Kidney glomerular epithelial cell (primary cell): ENCODE measurements around the gene TCEANC2.
"Not testable (repeated sequence)": the region's sequence is repeated elsewhere in the genome, so short reads cannot be mapped to it uniquely, and the experiment has no call there.

ENCODE experiments used
- DNase-seq: peaks from one replicate; lab custom pipeline; 2025; lab: John Stamatoyannopoulos, UW

The TCEANC2 gene

DNA sequence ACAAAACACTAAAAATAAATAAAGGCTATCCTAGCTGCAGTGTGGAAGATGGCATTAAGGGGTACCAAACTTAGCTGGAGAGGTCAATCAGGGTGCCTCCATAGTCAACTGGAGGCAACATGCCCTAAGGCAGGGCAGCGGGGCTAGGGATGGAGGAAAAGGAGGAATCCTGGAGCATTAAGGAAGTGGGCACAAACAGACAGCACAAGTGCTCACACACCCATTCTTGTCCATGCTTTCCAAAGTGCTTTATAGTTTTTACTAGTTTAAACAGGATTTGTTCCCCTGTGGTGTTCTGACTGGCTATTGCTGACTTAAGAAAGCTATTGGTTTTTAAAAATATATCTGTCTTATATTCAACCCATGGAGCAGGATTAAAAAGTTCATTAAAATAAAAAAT, 33.3 kb downstream of the TCEANC2 start:
- no peak for DNase-seq

DNA sequence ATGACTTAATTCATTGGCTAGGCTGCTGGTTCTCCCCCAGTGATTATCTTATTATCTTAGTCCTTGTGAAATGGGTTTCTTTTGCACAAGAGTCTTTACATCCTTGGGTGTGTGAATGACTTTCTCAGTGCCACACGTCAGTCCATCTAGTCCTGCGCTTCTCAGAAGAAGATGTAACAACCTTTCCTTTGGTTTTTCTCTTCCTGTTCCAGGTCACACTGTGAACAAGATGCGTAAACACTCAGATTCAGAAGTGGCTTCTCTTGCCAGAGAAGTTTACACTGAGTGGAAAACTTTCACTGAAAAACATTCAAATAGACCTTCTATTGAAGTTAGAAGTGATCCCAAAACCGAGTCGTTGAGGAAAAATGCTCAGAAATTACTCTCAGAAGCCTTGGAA, 35.0 kb downstream of the TCEANC2 start:
- DNase-seq = no peak

DNA sequence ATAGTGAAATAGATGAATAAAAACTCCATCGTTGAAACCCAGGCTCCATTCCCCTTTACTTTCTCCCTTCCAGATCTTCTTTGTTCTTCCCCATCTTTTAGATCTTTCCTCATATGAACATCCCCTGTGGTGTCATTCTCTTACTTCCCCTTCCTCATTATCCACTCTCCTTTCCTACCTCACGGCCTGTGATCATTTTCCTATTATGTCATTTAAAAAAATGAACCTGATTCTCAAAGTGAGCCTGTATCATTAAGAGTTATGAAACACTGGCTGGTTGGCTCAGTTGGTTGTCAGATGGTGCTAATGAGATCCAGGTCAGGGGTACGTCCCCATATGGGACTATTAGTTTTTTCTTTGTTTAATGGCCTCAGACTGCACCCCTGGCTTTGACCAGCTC, 38.3 kb downstream of the TCEANC2 start:
- no peak for DNase-seq

DNA sequence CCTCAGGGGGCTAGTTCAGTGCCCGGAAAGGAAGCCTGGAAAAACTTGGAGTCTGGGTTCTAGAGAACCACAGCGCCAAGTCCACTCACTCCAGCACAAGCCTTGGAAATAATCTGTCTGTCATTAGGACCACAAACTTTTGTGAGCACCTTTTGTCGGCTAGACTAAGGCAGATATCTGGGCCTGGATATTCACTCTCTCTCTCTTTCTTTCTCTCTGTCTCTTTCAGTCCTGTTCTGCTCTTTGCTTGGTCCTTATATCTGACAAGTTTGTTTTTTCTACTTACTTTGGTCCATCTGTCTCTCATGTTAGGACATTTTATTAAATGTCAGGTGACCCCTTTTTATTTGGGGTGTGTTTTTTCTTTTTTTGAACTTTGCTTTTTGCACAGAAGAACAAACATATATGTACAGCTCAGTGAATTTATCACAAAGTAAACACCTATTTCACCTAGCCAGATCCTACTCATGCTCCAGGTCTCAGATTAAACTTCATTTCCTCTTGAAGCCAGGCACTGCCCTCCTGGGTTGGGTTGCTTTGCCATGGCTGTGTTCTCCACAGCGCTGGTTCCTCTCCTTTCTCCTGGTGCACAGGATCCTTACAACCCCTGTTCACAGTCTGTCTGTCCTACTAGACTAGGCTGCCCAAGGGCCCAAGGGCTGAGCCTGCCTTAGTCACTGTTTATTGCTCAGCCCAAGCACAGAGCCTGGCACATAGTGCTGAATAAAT, 40.8 kb downstream of the TCEANC2 start:
- no peak for DNase-seq

DNA sequence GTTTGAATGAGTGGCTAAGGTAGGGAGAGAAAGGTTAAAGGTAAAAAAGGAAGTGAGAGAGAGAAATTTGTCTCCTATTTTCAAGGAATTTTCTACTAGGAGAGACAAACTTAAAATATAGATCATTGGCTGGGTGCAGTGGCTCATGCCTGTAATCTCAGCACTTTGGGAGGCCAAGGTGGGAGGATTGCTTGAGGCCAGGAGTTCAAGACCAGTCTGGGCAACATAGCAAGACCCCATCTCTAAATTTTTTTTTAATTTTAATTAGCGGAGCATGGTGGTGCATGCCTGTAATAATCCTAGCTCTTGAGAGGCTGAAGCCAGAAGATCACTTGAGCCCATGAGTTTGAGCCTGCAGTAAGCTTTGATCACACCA, 41.3 kb downstream of the TCEANC2 start:
- not testable (repeated sequence) for DNase-seq

DNA sequence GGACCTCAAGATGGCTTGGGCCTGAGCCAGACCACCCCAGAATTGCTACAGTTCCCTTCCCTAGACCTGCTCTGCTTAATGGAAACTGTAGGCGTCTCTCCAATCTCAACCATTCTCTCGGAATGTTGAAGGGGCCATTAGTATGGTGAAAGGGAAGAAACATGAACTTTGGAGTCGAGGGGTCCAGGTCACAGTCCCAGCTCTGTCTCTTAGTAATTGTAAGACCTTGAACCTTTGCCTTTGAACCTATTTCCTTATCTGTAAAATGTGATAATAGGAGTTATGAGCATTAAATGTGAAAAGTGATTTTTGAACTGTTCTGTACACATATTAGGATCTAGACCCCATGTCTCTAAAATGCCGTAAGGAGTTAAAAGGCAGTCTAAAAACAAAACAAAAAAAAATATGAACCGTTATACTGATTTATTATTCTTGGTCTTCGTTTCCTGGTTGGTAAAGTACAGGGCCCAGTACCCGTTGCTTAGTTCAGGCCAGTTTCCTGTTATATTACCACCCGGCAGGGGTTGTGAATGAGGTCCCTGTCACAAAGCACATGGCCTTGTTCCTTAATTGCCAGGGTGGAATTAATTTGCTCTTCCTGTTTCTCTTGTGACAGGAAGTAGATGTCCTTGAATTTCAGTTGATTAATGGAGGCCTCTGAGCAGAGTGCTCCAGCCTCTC, 42.3 kb downstream of the TCEANC2 start:
- DNase-seq = no peak

DNA sequence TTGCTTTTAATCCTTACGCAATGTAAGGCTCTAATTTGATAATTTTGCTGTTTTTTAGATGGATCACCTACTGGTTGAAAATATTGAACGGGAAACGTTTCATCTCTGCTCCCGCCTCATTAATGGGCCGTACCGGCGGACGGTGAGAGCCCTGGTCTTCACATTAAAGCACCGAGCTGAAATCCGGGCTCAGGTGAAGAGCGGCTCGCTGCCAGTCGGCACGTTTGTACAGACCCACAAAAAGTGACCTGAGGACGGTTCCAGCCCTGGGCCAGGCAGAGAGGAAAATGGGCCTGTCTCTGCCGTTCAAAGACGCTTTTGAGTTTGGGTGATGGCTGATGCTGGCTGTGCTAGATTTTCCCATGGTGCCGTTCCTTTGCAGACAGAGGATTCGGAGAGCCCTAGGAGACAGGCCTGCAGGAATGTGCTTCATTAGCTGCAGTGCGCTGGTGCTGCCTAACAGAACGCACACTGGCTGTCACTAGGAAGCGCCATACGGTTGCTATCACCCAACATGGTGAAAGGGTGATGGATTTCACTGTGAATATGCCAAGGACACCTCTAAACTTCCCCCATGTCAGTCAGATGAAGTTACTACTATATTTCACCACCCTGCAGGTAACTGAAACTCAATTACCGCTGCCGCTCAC, 42.9 kb downstream of the TCEANC2 start:
- no peak for DNase-seq

DNA sequence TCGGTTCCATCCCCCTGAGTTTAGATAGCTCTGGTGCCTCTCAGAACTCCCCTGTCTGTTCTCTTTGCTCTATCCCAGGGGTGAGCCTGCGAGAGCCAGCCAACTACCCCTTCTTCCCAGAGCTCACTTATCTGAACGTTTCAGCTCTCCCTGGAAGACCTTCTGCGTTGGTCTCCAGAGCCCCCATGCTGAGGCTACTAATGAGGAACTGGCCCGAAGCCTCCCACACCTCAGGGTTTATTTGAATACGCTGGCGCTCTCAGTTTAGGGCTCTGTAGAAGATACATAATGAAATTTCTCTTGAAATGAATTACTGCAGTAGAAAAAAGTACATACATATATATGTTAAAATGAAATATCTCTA, 43.5 kb downstream of the TCEANC2 start:
- no peak for DNase-seq

DNA sequence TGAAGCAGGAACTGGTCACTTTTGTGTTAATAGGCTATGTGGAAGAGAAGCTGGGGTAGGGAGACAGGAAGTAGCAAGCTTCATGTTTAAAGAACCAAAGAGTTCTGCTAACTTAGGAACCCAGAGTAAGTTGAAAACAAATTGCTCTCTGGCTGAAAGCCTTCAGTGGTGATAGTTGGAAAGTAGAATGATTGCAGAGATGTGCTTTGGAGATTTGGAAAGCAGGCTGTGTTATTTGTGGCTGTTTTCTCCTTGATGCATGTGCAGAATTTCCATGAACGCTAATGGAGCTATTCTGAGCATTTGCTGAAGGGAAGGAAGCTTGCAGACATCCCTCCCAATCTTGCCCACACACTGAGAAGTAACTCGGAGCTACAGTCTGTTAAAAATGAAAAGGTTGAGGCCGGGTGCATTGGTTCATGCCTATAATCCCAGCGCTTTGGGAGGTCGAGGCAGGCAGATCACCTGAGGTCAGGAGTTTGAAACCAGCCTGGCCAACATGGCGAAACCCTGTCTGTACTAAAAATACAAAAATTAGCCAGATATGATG, 45.7 kb downstream of the TCEANC2 start:
- no peak for DNase-seq

DNA sequence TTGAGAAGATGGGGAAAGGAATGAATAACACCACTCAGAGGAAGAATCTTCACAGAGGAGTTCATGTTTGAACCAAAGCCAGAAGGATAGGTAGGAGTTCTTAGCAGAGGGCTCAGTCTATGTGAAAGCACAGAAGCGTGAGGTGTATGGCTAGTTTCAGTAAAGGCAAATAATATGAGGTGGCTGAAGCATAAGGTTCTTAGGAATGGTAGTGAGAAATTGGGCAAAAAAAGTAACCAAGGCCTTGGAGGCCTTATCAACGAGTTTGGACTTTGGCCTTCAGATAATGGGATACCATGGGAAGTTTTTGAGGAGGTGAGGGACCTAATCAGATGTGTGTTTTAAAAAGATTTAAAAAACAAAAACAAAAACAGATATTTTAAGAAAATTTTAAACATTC, 47.1 kb downstream of the TCEANC2 start:
- DNase-seq = no peak

DNA sequence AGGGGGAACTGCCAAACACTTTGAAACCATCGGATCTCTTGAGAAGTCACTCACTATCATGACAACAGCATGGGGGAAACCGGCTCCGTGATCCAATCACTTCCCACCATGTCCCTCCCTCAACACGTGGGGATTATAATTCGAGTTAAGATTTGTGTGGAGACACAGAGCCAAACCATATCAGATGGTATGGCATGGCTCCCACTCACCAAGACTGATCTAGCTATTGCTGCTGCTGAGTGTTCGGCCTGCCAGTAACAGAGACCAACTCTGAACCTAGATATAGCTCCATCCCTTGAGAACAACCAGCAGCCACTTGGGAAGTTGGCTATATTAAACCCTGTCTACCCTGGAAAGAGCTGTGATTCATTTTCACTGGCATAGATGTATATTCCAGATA, 50.0 kb downstream of the TCEANC2 start:
- DNase-seq = no peak

DNA sequence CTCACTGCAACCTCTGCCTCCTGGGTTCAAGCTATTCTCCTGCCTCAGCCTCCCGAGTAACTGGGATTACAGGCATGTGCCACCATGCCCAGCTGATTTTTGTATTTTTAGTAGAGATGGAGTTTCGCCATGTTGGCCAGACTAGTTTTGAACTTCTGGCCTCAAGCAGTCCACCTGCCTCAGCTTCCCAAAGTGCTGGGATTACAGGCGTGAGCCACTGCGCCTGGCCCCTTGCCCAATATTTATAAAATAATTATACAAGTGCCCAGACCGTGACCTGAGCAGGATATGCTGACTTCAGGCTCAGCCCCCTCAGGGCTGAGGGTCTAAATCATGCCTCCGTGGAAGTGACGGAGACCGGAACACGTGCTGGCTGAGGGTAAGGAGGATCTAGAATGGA, 51.2 kb downstream of the TCEANC2 start:
- DNase-seq = not testable (repeated sequence)

DNA sequence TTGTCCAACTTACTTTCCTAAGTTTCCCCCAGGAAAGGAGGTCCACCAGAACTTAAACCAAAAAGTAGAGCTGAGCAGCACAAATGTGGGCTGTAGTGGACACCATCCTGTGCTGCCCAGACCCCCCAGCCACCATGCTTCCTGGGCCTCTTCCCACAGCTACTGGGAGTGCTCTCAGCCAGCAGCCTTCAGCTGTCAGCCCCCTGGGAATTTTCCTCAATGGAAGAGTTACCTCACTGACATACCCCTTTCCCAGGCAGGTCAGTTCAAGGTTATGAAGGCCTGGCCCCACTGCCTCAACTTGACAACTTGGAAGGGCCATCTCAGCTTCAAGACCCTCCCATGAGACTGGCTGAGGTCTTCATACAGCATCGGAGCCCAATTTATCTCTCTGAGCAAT, 51.7 kb downstream of the TCEANC2 start:
- no peak for DNase-seq

DNA sequence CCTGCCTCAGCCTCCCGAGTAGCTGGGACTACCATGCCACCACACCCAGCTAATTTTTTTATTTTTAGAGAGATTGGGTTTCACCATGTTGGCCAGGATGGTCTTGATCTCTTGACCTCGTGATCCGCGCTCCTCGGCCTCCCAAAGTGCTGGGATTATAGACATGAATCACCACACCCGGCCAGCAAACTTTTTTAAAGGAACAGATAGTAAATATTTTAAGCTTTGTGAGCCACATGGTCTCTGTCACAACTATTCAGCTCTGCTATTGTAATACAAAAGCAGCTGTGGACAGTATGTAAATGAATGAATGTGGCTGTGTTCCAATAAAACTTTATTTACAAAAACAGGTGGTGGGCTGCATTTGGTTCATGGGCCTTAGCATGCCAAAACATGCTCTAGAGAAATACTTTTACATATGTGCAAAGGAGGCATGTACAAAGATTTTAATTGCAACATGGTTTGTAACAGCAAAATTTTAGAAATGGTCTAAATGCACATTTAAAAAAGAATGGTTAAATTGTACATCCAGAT, 52.4 kb downstream of the TCEANC2 start:
- DNase-seq = no peak

DNA sequence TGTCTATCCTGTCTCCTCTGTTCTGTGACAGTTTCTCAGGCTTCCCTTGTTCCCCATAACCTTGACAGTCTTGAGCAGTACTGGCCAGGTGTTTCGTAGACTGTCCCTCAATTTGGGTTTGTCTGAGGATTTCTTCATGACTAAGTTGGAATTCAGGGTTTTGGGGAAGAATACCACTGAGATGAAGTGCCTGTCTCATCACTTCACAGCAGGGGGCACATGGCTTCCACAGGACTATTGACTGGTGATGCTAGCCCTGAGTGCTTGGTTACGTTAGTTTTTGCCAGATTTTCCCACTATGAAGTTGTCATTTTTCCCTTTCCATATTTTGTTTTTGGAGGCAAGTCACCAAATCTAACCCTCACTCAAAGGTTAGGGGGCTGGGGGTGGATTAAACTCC, 53.7 kb downstream of the TCEANC2 start:
- DNase-seq = no peak

DNA sequence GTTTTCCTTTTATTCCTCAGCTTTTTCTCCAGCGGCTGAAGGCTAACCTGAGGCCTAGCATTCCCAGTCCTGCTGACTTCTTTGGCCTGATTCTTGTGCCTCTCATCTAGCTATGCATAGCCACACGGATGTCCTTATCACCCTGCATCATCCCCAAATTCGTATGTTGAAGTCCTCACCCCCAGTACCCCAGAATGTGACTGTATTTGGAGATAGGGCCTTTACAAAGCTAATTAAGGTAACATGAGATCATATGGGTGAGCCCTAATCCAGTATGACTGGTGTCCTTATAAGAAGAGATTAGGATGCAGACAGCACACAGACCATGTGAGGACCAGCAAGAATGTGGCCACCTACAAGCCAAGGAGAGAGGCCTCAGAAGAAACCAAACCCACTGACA, 54.7 kb downstream of the TCEANC2 start:
- no peak for DNase-seq

DNA sequence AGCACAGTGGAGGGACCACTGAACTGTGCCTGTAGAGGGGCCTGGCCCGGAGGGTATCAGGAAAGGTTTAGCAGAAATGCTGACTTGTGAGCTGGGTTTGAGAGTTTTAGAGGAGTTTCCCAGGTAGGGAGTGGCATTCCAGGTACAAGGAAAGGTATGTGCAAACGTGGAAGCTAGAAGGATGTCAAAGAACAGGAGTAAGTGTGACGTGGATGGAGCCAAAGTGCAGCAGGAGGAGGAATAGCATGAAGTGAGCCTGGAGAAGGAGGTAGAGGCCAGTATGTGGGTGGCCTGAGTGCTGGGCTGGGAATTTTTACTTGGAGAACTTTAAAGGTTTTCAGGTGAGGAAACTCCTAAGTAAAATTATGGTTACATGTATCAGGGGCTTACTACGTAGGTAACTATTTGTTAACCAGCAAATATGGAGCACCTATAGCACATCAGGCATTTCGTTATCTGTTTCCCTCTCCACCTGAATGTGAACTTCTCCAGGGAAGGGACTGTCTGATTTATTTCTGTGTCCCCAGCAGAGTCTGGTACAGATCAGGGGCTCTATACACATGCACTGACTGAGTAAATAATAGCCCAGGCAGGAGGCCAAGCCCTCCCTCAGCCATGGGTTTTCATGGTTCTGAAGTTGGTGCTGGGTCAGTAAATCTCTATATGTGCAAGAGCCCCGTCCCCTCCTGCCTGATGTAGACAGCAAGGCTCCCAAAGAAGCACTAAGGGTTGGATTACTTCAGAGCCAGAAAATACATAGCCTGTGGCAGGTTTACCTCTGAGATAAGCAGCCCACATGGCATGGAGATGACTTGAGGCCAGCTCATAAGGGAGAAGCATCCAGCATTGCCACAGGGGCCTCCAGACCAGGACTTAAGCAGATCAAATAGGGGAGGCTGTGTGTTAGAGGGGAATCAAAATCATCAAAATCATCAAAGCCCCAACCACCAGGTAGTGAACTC, 56.0 kb downstream of the TCEANC2 start:
- no peak for DNase-seq

DNA sequence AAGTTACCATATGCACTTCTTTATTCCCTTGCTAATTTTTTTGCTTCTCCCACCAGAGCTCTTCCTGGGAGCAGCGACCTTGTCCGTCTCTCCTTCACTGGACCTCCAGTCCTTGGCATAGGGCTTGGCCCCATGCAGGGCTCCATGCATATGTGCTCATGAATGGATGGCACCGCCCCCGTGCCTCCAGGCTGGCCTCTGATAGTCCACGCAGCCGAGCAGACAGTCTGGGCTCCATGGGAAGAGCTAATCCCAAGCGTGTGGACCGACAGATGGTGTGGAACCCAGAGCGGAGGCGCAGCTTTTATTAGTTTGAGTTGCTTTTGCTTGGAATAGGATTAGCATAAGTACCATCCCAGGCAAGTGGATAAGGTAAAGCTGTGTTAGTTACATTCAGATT, 57.6 kb downstream of the TCEANC2 start:
- no peak for DNase-seq

DNA sequence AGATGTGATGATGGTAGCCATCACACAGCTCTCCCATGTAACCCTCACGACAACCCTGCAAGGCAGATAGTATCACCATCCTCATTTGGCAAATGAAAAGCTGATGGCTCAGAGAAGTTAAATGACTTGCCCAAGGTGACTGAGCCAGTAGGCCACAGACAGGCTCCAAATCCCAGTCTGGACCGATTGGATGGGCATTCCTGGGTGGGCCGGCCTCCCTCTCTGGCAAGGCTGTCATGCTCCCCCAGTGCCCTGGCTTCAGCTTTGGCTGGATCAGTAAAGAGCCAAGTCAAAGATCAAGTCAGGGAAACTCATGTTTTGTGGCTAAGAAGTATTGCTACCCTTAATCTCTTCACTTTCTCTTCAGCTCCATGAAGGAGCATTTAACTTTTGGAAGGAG, 58.2 kb downstream of the TCEANC2 start:
- no peak for DNase-seq

DNA sequence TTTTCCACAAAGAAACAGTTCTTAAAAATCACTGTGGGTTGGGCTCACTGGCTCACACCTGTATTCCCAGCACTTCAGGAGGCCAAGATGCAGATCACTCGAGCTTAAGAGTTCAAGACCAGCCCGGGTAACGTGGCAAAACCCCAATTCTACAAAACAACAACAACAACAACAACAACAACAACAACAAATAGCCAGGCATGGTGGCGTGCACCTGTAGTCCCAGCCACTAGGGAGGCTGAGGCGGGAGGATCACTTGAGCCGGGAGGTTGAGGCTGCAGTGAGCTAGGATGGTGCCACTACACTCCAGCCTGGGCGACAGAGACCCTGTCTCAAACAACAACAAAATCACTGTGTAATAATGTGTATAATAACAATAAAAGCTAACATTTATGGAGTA, 58.6 kb downstream of the TCEANC2 start:
- DNase-seq = no peak

DNA sequence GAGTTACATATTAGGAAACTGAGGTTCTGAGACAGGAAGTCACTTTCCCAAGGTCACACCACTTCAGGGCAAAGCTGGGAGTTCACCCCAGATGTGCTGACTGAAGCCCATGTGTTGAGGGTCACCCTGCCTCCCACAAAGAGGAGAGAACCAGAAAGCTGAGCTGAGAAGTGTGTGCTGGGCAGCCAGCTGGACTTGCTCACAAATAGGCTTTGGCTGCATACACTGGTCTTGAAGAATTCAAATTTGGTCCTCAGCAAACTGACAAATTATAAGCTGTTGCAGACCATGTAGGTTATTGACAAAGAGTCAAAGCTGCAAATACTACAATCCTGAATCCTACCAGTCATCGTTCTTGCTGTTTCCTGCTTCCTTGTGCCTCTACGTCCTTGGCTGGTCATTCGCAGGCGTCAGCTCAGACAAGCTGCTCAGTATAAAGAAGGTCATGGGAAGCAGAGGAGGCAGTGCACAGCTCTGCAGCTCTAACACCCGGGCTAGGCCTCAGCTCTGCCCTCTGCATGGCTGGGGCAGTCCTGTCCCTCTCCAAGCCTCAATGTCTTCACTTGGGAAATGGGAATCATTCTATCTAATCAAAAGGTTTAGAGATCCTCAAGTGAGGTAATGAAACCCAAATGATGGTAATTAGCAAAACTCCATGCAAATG, 59.4 kb downstream of the TCEANC2 start:
- no peak for DNase-seq
